Muscle layer of colon (tissue), 2 donors: ENCODE measurements around the gene PRELID3B.

ENCODE experiments used
- H3K27ac ChIP-seq: one replicate; pipeline ENCODE4 v1.7.0; 2013; ENCODE audit warnings: low read depth, mild to moderate bottlenecking, low read length, moderate library complexity
- H3K27me3 ChIP-seq, 2 donors: one replicate each; pipeline ENCODE4 v1.7.0; 2013; ENCODE audit warnings: low read length in 2 of 2, mild to moderate bottlenecking in 2 of 2; ENCODE audit not compliant: insufficient read depth in 2 of 2, control insufficient read depth in 1 of 2
- H3K36me3 ChIP-seq: one replicate; pipeline ENCODE4 v1.7.0; 2013; ENCODE audit warnings: mild to moderate bottlenecking, low read length; ENCODE audit not compliant: insufficient read depth
- H3K4me1 ChIP-seq: one replicate; pipeline ENCODE4 v1.7.0; 2013; ENCODE audit warnings: mild to moderate bottlenecking, low read length; ENCODE audit not compliant: insufficient read depth
- H3K4me3 ChIP-seq, 2 donors: one replicate each; pipeline ENCODE4 v1.7.0; 2013; ENCODE audit warnings: low read length in 2 of 2, low read depth in 1 of 2, mild to moderate bottlenecking in 1 of 2, moderate library complexity in 1 of 2
- H3K9ac ChIP-seq: one replicate; pipeline ENCODE4 v1.7.0; 2013; ENCODE audit warnings: low read length
- H3K9me3 ChIP-seq: one replicate; pipeline ENCODE4 v1.7.0; 2013; ENCODE audit warnings: mild to moderate bottlenecking, low read length
- donor health status: abdominal sarcoma.
- donor health status: Adenocarcinoma of cecum.

Gene PRELID3B

DNA sequence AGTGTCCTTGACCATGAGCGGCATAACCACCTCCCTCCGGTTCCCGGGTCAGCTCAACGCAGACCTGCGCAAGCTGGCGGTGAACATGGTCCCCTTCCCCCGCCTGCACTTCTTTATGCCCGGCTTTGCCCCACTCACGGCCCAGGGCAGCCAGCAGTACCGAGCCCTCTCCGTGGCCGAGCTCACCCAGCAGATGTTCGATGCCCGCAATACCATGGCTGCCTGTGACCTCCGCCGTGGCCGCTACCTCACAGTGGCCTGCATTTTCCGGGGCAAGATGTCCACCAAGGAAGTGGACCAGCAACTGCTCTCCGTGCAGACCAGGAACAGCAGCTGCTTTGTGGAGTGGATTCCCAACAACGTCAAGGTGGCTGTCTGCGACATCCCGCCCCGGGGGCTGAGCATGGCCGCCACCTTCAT, 18.5 kb downstream of the PRELID3B start:
- H3K27me3 ChIP-seq: no peaks in the 10 kb centered on the region
- H3K9me3 ChIP-seq: no peaks in the 10 kb centered on the region
- H3K36me3 ChIP-seq: peaks cover 38% of the 10 kb centered on the region
- H3K4me1 ChIP-seq: peaks cover 24% of the 10 kb centered on the region
- no peak overlapping the region for H3K27ac ChIP-seq
- H3K4me3 ChIP-seq: no peak overlapping the region
- H3K9ac ChIP-seq: no peak overlapping the region

DNA sequence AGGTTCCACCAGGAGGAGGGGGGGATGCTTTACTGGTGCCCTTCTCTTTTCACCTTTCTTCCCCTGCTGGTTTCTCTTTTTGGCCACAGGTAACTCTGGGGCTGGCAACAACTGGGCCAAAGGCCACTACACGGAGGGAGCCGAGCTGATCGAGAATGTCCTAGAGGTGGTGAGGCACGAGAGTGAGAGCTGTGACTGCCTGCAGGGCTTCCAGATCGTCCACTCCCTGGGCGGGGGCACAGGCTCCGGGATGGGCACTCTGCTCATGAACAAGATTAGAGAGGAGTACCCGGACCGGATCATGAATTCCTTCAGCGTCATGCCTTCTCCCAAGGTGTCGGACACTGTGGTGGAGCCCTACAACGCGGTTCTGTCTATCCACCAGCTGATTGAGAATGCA, 19.0 kb downstream of the PRELID3B start:
- H3K9ac ChIP-seq: no peak overlapping the region
- H3K4me3 ChIP-seq: no peak overlapping the region
- H3K9me3 ChIP-seq: no peaks in the 10 kb centered on the region
- no peak overlapping the region for H3K27ac ChIP-seq
- peaks cover 33% of the 10 kb centered on the region for H3K36me3 ChIP-seq
- peaks cover 19% of the 10 kb centered on the region for H3K4me1 ChIP-seq
- no peaks in the 10 kb centered on the region for H3K27me3 ChIP-seq

DNA sequence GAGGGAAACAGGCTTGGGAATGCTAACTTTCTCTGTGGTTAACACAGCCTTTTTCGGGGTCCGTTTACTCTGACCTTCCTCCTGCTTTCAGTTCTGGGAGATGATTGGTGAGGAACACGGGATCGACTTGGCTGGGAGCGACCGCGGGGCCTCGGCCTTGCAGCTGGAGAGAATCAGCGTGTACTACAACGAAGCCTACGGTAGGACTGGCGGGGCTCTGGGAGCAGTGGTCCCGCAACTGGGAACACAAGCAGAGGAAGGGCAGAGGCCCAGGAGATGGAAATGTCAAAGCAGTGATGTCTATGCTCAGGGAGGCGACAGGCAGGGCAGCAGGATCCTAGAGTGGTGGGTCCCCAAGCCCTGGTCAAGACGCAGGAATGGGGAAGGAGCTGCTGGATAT, 19.8 kb downstream of the PRELID3B start:
- Histone ChIP-seq H3K4me1 (peaks cover 11% of the 10 kb centered on the region), H3K36me3 (peaks cover 26% of the 10 kb centered on the region), H3K27me3 (no peaks in the 10 kb centered on the region), H3K9ac (no peak overlapping the region), H3K9me3 (no peaks in the 10 kb centered on the region), H3K27ac (no peak overlapping the region), H3K4me3 (no peak overlapping the region)

DNA sequence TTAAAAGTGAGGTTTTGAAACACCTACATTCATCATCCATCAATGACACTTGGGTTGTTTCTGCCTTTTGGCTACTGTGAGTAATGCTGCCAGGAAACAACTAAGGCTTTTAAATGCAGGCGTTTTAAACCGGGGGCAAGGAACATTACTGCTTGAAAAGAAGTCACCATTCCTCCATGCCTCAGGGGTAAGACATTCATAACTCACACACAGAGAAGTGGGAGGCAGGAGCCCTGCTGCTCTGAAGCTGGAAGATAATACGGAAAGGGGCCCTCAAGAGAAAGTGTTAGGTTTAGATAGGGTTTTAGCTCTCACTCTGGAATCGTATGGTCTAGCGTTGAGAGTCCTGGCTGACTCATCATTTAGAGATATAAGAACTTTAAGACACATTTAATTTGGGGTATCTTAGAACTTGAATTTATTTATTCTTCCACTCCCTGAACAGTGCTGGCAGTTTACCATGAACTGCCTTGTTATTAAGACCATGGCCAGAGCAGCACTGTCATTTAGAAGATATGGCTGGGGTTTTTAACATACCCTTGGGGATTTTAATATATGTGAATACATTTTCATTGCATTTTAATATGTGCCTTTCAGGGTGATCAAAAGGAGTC, 21.5 kb downstream of the PRELID3B start:
- Histone ChIP-seq H3K9ac (no peak overlapping the region), H3K4me1 (no peaks in the 10 kb centered on the region), H3K9me3 (no peaks in the 10 kb centered on the region), H3K4me3 (no peak overlapping the region), H3K27ac (no peak overlapping the region), H3K27me3 (no peaks in the 10 kb centered on the region), H3K36me3 (peaks cover 18% of the 10 kb centered on the region)

DNA sequence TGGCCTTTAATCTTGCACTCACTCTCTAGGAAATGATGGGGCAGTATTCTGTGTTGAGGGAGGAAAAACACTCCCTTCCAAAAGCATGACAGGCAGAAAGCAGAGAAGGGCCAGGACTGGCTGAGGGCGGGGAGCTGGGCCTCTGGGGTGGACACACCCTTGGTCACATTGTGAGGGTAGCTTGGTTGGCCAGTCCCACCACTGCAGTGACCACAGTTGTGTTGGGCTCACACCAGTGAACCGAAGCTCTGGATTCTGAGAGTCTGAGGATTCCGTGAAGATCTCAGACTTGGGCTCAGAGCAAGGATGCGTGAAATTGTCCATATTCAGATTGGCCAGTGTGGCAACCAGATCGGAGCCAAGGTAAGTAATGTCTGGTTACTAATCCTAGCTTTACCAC, 23.4 kb downstream of the PRELID3B start, which contains the start of gene TUBB1:
TUBB1 (plus strand) TSS at position 213 of the 400 bp plus-strand sequence; CDS start at position 307, 94 bp downstream.
- no peak within 1 kb of the TSS for H3K27ac ChIP-seq
- peaks cover 10% of the 10 kb centered on the region for H3K36me3 ChIP-seq
- H3K9ac ChIP-seq: no peak within 1 kb of the TSS
- no peaks in the 10 kb centered on the region for H3K4me1 ChIP-seq
- no peaks in the 10 kb centered on the region for H3K27me3 ChIP-seq
- no peaks in the 10 kb centered on the region for H3K9me3 ChIP-seq
- no peak within 1 kb of the TSS for H3K4me3 ChIP-seq

DNA sequence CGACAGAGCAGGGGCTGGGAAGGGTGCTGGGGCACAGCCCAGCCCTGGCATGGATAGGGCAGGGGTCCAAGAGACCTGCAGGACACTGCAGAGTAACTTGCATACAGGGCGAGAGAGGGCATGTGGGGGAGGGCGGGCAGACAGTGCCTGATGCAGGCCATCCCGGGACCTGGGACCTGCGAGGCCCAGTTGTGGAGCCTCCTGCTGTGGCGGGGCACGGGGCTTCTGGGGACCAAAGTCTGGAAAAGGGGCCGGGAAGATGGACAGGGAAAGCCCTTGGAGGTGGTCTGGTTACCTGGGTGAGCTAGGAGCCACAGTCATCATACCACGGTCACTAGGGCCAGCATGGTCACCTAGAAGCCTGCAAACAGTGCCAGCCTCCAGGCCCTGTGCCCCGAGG, 23.8 kb downstream of the PRELID3B start:
- Histone ChIP-seq H3K9ac (no peak overlapping the region), H3K36me3 (peaks cover 6% of the 10 kb centered on the region), H3K9me3 (no peaks in the 10 kb centered on the region), H3K27ac (no peak overlapping the region), H3K4me3 (no peak overlapping the region), H3K27me3 (no peaks in the 10 kb centered on the region), H3K4me1 (no peaks in the 10 kb centered on the region)

DNA sequence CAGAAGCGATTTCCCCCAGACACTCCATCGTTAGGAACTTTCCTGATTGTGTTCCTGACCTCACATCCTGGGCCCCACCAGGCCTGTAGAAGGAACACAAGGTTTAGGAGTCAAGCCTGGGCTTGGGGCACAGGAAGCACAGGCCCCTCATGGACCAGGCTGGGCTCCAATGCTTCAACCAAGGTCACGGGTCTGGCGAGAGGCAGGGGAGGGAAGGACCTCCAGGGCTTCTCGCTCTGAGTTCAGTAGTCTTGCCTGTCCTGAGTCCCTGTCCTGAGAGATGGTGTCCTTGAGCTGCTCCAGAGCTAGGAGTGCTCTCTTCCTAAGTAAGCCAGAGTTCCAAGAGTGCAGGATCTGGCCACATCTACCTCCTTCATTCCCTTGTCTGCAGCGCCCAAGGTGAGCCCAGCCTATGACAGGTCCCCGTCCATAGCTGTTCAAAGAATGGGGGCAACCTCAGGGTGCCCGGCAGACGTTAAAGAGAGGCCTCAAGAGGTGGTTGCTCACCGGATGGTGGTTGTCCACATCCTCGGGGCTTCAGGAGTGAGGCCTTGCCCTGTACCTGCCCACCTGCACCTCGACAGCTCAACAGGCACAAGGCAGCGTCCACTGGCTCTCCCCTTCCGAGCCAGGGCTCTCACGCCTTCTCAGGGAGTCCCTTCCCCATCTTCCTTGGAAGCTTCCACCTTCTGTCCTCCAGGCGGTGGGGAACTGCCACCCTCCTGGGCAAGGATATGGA, 24.9 kb downstream of the PRELID3B start:
- no peaks in the 10 kb centered on the region for H3K36me3 ChIP-seq
- no peaks in the 10 kb centered on the region for H3K4me1 ChIP-seq
- H3K9me3 ChIP-seq: no peaks in the 10 kb centered on the region
- H3K9ac ChIP-seq: no peak overlapping the region
- no peak overlapping the region for H3K27ac ChIP-seq
- H3K27me3 ChIP-seq: no peaks in the 10 kb centered on the region
- no peak overlapping the region for H3K4me3 ChIP-seq

DNA sequence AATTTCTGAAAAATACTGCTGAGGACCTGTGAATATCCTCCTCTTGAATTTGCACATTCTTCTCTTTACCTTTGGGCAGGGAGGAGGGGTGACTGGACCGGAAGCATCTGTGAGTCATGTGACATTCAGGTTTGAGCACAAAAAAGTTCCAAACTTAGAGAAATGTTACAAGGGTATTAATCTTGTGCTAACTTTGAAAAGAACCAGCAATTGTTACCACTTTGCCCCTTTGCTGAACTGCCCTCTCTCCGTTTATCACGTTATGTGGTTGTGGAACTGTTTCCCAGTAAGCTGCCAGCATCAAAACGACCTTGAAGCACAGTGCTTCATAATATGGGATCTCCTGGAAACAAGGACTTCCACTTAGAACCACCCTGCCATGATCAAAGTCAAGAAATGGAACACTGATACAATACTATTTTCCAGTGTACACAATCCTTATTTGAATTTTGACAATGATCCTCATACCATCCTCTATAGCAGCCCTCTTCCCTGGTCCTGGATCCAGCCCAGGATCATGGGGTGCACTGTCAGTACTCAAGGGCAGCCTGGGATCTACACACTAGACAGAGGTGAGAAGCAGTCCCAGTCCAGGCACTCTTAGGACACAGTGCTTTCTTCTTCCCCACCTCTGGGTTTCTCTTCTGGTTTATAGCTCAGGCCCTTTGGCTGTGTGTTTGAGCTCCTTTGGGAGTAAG, 25.6 kb downstream of the PRELID3B start:
- Histone ChIP-seq H3K4me3 (no peak overlapping the region), H3K36me3 (no peaks in the 10 kb centered on the region), H3K9me3 (no peaks in the 10 kb centered on the region), H3K27me3 (no peaks in the 10 kb centered on the region), H3K9ac (no peak overlapping the region), H3K27ac (no peak overlapping the region), H3K4me1 (no peaks in the 10 kb centered on the region)

DNA sequence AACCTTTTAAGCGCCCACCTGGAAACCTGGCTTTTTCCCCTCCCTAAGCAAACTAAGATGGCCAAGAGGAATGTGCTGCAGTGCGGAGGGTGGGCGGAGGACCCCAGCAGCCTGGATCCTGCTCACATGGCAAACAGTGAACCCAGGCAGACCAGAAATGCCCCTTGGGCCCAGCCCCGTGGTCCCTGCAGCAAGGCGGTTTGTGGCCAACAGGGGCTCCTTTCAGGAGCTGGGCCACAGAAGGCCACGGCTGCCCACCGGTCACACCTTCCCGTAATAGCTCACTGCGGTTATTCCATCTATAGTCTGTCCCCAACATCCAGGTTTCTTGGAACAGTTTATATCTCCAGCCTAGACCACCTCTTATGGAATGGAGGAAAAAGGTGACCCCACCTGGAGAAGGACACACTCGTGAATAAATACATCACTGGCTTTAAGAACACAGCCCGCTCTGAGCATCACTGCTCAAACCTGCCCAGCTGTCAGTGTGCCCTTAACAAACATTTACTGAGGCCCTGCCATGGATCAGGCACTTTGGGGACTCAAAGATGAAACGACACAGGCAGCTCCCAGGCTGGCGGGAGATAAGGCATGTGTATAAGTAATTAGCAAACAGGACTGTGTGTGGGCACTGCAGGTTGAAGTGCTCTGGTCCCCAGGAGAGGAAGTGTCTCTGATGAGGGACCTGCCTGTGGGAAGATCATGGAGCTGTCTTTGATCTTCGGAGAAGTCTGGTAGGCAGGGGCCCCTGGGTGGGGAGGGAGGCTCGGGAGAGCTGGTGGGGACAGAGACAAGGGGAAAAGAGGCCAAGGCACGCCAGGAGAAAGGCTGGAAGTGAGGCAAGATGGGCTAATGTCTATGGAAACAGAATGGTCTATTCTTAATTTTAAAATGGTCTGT, 26.5 kb downstream of the PRELID3B start:
- H3K27me3 ChIP-seq: no peaks in the 10 kb centered on the region
- H3K27ac ChIP-seq: no peak overlapping the region
- H3K36me3 ChIP-seq: no peaks in the 10 kb centered on the region
- H3K4me1 ChIP-seq: no peaks in the 10 kb centered on the region
- H3K4me3 ChIP-seq: no peak overlapping the region
- H3K9ac ChIP-seq: no peak overlapping the region
- no peaks in the 10 kb centered on the region for H3K9me3 ChIP-seq

DNA sequence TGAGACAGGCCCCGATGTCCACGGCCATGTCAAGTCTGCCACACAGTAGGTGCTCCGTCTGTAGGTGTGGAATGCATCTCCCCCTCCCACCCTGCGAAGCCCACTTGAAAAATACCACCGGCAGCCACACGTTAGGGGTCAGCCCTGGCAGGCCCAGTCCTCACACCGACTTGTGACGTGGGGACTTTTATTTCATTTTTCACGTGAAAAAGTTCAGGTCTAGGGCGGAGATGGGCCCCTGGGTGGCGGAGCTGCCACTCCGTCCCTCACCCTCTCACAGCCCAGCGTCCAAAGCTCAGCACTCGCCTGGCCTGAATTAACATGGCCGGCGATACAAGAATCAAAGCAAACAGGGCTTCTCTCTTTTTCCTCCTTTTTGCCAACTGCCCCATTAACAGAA, 27.2 kb downstream of the PRELID3B start:
- Histone ChIP-seq H3K4me3 (no peak overlapping the region), H3K9ac (no peak overlapping the region), H3K36me3 (no peaks in the 10 kb centered on the region), H3K9me3 (no peaks in the 10 kb centered on the region), H3K4me1 (no peaks in the 10 kb centered on the region), H3K27me3 (no peaks in the 10 kb centered on the region), H3K27ac (no peak overlapping the region)
